GM19351 (cell line): ENCODE results near the gene PDE11A.

ENCODE experiments used
- ATAC-seq: cut with Tn5 transposase; IDR thresholded peaks from one replicate; pipeline ENCODE4 v1.9.1; 2021; ENCODE audit warnings: mild to moderate bottlenecking, moderate library complexity; ENCODE audit not compliant: unreplicated experiment

Gene PDE11A

GRCh38 chr2:177606636-177607035, 465.9 kb downstream of the PDE11A start:
- no peak for ATAC-seq

DNA sequence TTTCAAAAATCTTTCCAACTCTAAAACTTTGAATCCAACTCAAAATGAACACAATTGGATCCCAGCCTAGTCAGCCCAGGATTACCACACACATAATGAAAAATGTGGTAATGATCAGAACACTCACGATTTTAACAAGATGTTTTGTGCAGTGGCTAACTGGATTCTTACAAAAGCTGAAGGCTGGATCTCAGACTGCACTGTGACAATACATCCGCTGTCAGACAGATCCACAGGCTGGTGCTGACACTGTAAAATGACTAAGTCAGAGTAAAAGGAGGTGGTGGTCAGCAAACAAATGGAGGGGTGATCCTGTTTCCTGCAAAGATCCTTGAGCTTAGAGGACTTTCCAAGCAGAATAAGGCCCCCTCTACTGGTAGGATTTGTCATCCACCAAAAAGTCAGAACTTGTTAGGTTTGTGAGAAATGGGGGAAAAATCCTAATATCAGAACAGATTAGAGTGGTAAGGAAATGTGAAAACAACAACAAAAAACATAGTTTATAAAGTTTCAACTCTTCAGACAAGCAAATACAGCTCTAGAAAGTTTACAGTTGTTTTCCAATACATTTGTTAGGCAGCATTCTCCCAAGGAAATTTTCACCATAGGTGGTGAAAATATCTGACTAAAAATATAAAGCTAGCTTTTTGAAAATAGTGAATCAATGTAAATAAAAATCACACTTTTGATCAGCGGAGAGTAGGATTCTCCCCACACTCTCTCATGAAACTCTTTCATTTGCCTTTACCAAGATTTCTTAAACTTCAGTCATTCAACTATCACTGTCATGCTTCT, 468.1 kb downstream of the PDE11A start:
- ATAC-seq: no peak

DNA sequence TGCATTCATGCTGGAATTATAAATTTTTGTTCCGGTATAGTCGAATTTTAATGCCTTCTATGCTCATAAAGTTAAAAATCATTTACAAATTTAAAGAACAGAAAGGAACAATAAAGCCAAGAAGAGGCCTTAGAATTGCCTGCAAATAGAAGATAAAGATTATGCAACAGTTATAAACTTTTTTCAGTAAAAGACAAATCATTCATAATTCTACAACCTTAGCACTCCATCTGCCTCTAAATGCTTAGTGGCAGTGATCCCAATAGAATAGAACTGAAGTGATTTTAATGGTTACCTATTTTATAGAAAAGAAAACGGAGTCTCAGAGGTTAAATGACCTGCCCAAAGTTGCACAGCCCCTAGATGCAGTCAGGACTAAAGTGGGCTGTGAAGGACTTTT, 468.8 kb downstream of the PDE11A start:
- no peak for ATAC-seq

- ATAC-seq: no peak
Measured at GRCh38 chr2:177603181-177603580, 469.4 kb downstream of the PDE11A start.

DNA sequence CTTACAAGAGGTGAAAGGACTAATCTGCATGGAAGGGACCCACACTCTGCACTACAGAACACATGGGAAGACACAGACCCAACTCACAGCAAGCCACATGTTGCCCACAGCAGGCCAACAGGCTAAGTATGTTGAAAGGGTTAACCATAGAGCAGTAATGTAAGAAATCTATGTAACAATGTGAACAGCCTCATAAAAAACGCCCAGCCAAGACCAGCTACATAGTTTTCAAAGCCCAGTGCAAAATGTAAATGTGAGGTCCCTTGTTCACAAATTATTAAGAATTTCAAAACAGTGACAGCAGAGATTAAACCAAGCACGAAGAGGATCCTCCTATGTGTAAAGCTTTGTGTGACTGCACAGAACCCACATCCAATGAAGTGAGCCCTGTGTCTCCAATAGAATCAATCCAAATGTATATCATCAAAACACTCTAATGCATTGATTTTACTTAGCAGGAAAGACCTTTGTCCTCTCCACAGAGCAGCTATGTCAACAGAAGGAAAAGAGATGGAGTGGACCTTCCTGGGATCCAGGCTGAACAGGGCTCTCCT, 469.9 kb downstream of the PDE11A start:
- no peak for ATAC-seq

DNA sequence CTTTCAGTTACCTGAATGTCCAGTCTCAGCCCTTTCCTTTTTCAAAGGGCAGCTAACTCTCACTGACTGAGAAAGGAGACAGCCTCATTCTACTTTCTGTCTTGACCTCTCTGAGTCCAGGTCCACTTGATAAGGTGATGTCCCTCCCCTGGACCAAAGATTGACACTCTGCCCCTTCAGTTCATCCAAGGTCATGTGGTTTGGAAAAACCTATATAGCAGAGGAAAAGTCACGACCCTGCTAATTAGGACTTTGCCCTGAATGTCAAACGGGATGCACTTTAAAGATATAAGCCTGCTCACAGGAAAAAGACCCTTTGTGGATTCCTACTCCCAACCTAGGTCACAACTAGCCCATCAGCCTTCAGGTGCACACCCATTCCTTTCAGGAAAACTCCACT, 471.7 kb downstream of the PDE11A start:
- ATAC-seq: no peak

- no peak for ATAC-seq
Measured at GRCh38 chr2:177599956-177600355, 472.6 kb downstream of the PDE11A start.

DNA sequence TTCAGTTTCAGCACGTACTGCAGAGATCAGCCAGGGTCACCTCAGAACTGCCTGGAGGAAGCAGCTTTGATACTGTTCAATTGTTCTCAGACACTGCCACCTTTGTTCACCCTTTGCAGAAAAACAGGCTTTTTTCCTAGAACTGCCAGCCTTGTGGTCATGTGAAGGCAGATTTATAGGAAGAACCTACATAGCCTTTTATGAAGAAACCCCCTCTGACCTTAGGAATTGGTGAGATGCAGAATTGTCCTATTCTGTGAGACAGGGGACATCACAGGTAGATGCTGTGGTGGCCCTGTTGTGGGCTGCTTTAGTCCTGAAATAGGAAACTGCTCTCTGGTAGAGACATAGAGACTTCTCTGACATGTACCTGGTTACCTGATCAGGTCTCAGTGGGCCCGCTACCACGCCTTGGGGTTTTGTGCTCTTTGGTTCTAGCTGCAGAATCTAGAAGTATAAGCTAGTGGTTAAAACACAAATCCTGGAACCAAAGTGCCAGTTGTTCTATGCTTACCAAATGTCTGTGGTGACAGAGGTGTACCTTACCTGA, 473.4 kb downstream of the PDE11A start:
- ATAC-seq: no peak

DNA sequence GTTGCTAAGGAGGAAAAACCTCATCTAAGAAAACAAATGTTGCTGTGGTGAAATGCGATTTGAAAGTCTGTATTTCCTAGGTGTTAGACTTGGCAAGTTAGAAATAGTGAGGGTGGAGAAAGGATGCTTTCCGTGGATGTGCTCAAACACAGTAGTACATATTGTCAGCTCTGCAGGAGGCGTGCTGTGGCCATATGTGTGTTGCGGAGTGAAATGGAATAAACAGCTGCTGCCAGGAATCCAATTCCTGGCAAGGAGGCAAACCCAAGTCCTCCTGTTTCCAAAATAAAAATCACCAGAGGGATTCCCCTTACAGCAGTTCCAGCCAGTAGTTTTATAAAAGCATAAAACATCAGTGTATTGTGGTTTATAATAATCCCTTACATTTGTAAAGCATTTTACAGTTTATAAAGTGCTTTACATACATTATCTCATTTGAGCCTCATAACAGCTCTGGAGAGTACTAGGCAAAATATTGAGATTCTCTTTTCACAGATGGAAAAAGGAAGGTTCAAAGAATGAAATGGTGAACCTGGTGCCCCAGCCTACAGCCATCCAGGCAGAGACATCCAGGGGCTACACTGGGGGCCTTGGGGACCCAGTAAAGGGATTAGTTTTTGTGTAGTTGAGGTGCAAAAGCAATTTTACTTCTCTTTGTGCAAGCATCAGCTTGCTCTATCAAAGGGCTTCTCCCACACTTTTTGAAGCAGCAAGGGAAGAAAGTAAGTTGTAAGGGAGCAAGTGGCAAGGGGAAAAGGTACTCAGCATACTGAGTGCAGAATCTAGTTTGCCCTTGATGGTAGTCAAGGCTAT, 474.0 kb downstream of the PDE11A start:
- no peak for ATAC-seq

DNA sequence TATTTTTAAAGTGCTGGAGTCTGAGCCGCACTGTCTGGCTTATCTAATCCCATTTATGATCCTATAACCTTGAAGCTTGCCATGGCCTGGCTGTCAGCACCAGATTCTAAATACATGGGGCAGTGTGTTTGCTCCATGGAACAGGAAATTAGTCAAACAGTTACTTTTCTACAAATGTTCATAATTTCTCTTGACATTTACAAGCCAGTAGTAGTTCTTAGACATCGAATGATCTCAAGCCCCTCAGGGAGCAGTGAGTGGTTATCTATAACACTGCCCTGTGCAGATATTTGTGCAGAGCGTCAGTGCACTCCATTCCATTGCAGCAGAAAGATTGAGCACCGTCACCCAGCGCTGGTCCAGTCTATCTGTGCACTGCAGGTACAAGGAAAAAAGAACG, 474.8 kb downstream of the PDE11A start:
- ATAC-seq: no peak

- ATAC-seq: no peak
Measured at GRCh38 chr2:177596866-177597265, 475.7 kb downstream of the PDE11A start.

- ATAC-seq: no peak
Measured at GRCh38 chr2:177595126-177595845, 477.3 kb downstream of the PDE11A start.

DNA sequence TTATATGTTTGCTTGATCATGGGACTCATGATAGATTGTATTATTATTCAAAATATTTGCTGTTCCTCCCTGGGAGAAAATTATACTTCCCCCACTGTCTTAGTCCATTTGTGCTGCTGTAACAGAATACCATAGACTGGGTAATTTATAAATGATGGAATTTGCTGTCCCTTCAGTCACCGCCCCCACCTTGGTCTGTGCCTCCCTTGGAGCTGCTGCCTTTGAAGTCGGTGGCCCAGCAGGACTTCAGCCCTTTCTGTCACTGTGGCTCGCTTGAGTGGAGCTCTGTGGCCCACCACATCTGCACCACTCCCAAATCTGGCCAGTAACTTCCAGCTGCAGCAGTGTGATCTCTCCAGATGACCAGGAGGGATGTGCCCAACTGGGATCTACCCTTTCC, 479.2 kb downstream of the PDE11A start:
- no peak for ATAC-seq

- ATAC-seq: no peak
Measured at GRCh38 chr2:177592945-177593344, 479.6 kb downstream of the PDE11A start.

DNA sequence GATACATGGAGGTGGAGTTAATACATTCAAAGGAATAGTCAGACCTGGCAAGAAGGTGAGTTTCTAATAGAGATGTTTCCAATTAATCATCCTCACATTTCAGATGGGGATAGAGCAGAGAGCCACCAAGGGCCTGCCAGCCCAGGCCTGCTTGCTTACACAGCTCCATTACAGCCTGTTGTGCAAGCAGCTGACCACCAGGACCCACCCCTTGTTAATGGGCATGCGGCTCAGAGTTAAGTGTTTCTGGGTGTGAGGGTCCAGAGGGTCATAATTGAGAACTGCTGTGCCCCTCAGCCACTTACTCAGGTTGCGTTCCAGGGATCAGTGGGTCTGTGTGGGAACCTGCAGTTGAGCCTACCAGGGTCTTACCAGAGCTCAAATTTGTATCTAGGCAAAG, 480.2 kb downstream of the PDE11A start:
- ATAC-seq: no peak

GRCh38 chr2:177589186-177589585, 483.4 kb downstream of the PDE11A start:
- ATAC-seq: no peak

GRCh38 chr2:177588671-177589070, 483.9 kb downstream of the PDE11A start:
- ATAC-seq: no peak

GRCh38 chr2:177587371-177587770, 485.2 kb downstream of the PDE11A start:
- no peak for ATAC-seq

GRCh38 chr2:177586154-177586553, 486.4 kb downstream of the PDE11A start:
- ATAC-seq: no peak

- no peak for ATAC-seq
Measured at GRCh38 chr2:177585234-177585863, 487.2 kb downstream of the PDE11A start.
